Stimulated activated CD4-positive, alpha-beta T cell treated with anti-CD3 and anti-CD28 coated beads, Interleukin-4, amount 100 ng/mL, for 24 hours (primary cell): Measurements from ENCODE around the gene PHF2.

Experiments
- DNase-seq: peaks from one replicate; pipeline ENCODE4 v3.0.0-alpha.2; 2020

PHF2 gene

GRCh38 chr9:93713716-93714115 lies 137.3 kb downstream of the PHF2 start:
- DNase-seq: no peak

- no peak for DNase-seq
These were observed 145.1 kb downstream of the PHF2 start for GRCh38 chr9:93721417-93721965.

GRCh38 chr9:93724852-93725251 lies 148.5 kb downstream of the PHF2 start:
- DNase-seq: no peak

GRCh38 chr9:93725382-93725781 lies 149.0 kb downstream of the PHF2 start:
- no peak for DNase-seq

GRCh38 chr9:93726147-93726546 lies 149.8 kb downstream of the PHF2 start:
- no peak for DNase-seq
